SJCRH30 (cell line): Measurements from ENCODE around the gene CADM1. TPM values are rescaled to one million over a fixed set of nuclear protein-coding genes. Genes with fewer than 3 reads are reported as not detected.

Source experiments
- DNase-seq, 2 experiments: peaks; one replicate each; pipeline ENCODE4 v3.0.0-alpha.2; 2015 to 2020
- H3K27ac ChIP-seq: fragments of 250-450 bp; sonication (Bioruptor Pico); 2 replicates; pipeline ENCODE4 v1.5.1; 2020; ENCODE audit warnings: mild to moderate bottlenecking, moderate library complexity
- H3K27me3 ChIP-seq: fragments of 250-450 bp; sonication (Bioruptor Pico); 2 replicates; pipeline ENCODE4 v1.5.1; 2020; ENCODE audit warnings: mild to moderate bottlenecking, moderate library complexity
- H3K36me3 ChIP-seq: fragments of 250-450 bp; sonication (Bioruptor Pico); 2 replicates; pipeline ENCODE4 v1.5.1; 2020; ENCODE audit warnings: mild to moderate bottlenecking, moderate library complexity
- H3K4me1 ChIP-seq: fragments of 250-450 bp; sonication (Bioruptor Pico); 2 replicates; pipeline ENCODE4 v1.5.1; 2020; ENCODE audit warnings: mild to moderate bottlenecking, moderate library complexity
- H3K4me3 ChIP-seq: fragments of 250-450 bp; sonication (Bioruptor Pico); 2 replicates; pipeline ENCODE4 v1.5.1; 2020; ENCODE audit warnings: mild to moderate bottlenecking, moderate library complexity
- H3K9me3 ChIP-seq: fragments of 250-450 bp; sonication (Bioruptor Pico); replicated peaks from 2 replicates; pipeline ENCODE4 v1.5.1; 2020; ENCODE audit warnings: mild to moderate bottlenecking, moderate library complexity
- total RNA-seq: library from RNA; depleted of rRNA; stranded (reverse); fragments of >200 nt; shearing (Covaris generic); gene quantifications from 2 replicates; pipeline ENCODE4 v1.2.3, GENCODE V29; 2014

CADM1 gene
- total RNA-seq, 1 experiment from 2014 or later: 6.0 TPM

DNA sequence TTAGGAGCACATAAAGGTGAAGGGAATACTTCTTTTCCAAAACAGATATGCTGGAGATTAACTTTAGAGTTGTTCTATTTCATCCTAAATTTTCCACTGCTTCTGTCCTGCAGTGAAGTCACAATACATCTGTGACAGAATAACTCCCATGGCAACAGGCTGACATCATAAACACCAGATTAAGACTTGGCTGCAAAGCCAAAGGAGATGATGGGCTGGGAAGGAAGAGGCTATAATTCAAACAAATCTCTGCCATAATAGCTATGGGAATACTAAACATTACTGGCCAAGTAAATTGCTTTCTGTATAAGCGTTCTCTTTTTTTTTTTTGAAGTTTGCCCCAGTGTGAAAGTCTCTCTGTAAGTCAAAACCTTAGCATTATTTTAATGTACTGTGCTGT is 107.7 kb downstream of the CADM1 start:
- H3K27me3 ChIP-seq: no peaks in the 10 kb centered on the region
- no peak overlapping the region for H3K27ac ChIP-seq
- no peaks in the 10 kb centered on the region for H3K4me1 ChIP-seq
- H3K9me3 ChIP-seq: no peaks in the 10 kb centered on the region
- H3K4me3 ChIP-seq: no peak overlapping the region
- no peaks in the 10 kb centered on the region for H3K36me3 ChIP-seq
- DNase-seq: no peak

GRCh38 chr11:115393950-115394349 is 110.3 kb downstream of the CADM1 start:
- H3K4me1 ChIP-seq: no peaks in the 10 kb centered on the region
- H3K27ac ChIP-seq: no peak overlapping the region
- no peaks in the 10 kb centered on the region for H3K27me3 ChIP-seq
- H3K36me3 ChIP-seq: no peaks in the 10 kb centered on the region
- no peak for DNase-seq
- no peak overlapping the region for H3K4me3 ChIP-seq
- no peaks in the 10 kb centered on the region for H3K9me3 ChIP-seq

DNA sequence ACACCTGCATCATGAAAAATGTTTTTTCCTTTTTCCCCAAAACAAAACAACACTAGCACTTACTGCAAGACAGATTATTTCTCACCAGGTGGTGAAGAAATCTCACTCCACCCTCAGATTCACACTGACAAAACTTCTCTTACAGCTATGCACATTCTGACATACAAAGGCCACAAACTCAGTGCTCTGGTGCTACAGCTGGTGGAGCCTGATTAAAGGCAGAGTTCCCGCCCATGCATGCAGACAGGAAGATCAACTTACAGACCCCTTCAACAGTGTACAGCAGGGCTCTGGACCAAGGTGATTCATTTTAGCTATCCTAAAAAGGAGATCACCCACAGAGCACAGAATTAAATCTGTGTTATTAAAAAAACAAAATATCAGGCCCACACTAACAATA is 112.6 kb downstream of the CADM1 start:
- no peak overlapping the region for H3K27ac ChIP-seq
- DNase-seq: peak in 1 of 2 experiments; percentile 6

DNA sequence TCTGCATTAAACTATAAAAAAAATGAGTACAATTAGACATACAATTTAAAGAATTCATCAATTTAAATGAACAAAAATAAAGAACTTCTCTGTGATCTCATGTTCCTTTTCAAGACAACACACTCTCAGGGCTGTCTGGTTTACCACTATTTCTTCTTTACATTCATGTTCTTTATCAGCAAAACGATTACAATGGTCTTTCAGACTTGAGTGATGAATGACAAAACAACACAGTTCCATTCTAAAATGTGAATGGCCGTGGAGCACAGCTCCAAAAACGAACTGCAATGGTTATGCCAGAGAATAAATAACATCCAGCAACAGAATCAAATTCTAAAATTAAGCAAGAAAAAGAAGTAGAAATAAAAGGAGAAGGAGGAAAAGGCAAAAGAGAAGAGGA is 113.1 kb downstream of the CADM1 start:
- Histone ChIP-seq H3K4me1 (no peaks in the 10 kb centered on the region), H3K36me3 (no peaks in the 10 kb centered on the region), H3K27ac (no peak overlapping the region), H3K27me3 (no peaks in the 10 kb centered on the region), H3K9me3 (no peaks in the 10 kb centered on the region), H3K4me3 (no peak overlapping the region)
- DNase-seq: no peak

More for the DNA sequence above, 112.6 kb downstream of the CADM1 start:
- H3K4me3 ChIP-seq: no peak overlapping the region
- H3K9me3 ChIP-seq: no peaks in the 10 kb centered on the region
- no peaks in the 10 kb centered on the region for H3K27me3 ChIP-seq
- no peaks in the 10 kb centered on the region for H3K36me3 ChIP-seq
- no peaks in the 10 kb centered on the region for H3K4me1 ChIP-seq

DNA sequence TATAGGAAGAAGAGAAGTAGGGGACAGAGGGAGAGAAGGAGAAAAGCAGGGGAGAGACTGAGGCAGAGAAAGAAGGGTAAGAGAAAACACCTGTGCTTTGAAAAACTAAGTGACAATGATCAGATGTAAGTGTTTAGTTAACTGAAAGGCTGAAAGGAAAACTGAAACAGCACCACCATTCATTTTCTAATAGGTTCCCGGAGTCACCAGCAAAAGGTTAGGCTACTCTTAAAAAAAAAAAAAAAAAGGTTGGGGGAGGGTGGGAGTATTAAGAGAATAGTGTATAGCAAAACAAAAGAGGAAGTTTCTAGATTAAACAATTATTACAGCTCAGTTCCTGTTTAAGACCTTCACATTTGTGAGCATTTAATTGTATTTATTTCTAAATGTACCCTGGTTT is 113.8 kb downstream of the CADM1 start:
- no peak overlapping the region for H3K4me3 ChIP-seq
- H3K27ac ChIP-seq: no peak overlapping the region
- H3K36me3 ChIP-seq: no peaks in the 10 kb centered on the region
- H3K27me3 ChIP-seq: no peaks in the 10 kb centered on the region
- no peaks in the 10 kb centered on the region for H3K4me1 ChIP-seq
- no peak for DNase-seq
- no peaks in the 10 kb centered on the region for H3K9me3 ChIP-seq

DNA sequence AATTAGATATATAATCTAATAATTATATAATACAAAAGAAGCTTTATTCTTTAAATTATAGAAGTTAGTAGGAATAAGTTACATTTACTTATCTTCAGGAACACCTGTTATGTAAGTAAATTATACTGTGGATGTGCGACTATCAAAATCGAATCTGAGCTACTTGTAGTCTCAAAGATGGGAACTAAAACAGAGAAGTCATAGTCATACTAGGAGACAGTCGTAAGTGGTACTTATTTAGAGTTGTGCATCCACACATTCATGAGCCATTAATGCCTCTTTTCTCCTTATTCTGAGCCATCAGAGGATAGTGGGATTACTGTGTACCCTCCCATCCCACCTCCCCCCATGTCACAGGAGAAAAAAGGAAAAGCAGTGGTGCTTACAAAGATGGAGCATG is 114.4 kb downstream of the CADM1 start:
- no peak for DNase-seq
- H3K4me3 ChIP-seq: no peak overlapping the region
- H3K4me1 ChIP-seq: no peaks in the 10 kb centered on the region
- no peaks in the 10 kb centered on the region for H3K36me3 ChIP-seq
- H3K9me3 ChIP-seq: no peaks in the 10 kb centered on the region
- no peak overlapping the region for H3K27ac ChIP-seq
- no peaks in the 10 kb centered on the region for H3K27me3 ChIP-seq

GRCh38 chr11:115385226-115385625 is 119.0 kb downstream of the CADM1 start:
- H3K4me3 ChIP-seq: no peak overlapping the region
- no peak for DNase-seq
- H3K4me1 ChIP-seq: no peaks in the 10 kb centered on the region
- no peak overlapping the region for H3K27ac ChIP-seq
- no peaks in the 10 kb centered on the region for H3K27me3 ChIP-seq
- no peaks in the 10 kb centered on the region for H3K36me3 ChIP-seq
- no peaks in the 10 kb centered on the region for H3K9me3 ChIP-seq

- Histone ChIP-seq H3K4me1 (no peaks in the 10 kb centered on the region), H3K9me3 (no peaks in the 10 kb centered on the region), H3K27me3 (no peaks in the 10 kb centered on the region), H3K36me3 (no peaks in the 10 kb centered on the region), H3K27ac (no peak overlapping the region), H3K4me3 (no peak overlapping the region)
- DNase-seq: no peak
Measured at GRCh38 chr11:115384236-115384635, 120.0 kb downstream of the CADM1 start.

DNA sequence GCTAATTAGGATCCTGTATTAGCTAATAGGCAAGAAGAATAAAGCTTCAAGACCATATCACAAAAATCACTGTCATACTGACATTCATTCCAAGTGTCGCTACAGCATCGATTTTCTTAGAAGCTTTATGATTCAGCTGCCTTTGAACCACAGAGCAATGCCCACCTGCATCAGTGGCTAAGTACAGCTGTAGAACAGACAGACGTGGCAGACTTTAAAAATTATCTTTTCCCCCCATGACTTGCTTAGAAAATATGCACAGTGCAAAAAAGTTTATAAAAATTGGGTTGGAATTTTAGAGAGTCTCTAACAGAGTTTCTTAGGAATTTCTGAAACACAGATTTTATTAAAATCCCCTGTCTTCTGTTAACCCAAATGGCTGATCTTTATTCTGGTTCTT is 120.8 kb downstream of the CADM1 start:
- no peak overlapping the region for H3K27ac ChIP-seq
- H3K4me3 ChIP-seq: no peak overlapping the region
- H3K36me3 ChIP-seq: no peaks in the 10 kb centered on the region
- DNase-seq: no peak
- H3K27me3 ChIP-seq: no peaks in the 10 kb centered on the region
- H3K9me3 ChIP-seq: no peaks in the 10 kb centered on the region
- no peaks in the 10 kb centered on the region for H3K4me1 ChIP-seq

- no peak overlapping the region for H3K4me3 ChIP-seq
- DNase-seq: no peak
- no peak overlapping the region for H3K27ac ChIP-seq
- no peaks in the 10 kb centered on the region for H3K4me1 ChIP-seq
- no peaks in the 10 kb centered on the region for H3K27me3 ChIP-seq
- no peaks in the 10 kb centered on the region for H3K36me3 ChIP-seq
- no peaks in the 10 kb centered on the region for H3K9me3 ChIP-seq
Measured at GRCh38 chr11:115379528-115379927, 124.7 kb downstream of the CADM1 start.

GRCh38 chr11:115378557-115378956 is 125.7 kb downstream of the CADM1 start:
- H3K9me3 ChIP-seq: no peaks in the 10 kb centered on the region
- no peaks in the 10 kb centered on the region for H3K27me3 ChIP-seq
- H3K4me3 ChIP-seq: no peak overlapping the region
- no peaks in the 10 kb centered on the region for H3K36me3 ChIP-seq
- DNase-seq: no peak
- no peaks in the 10 kb centered on the region for H3K4me1 ChIP-seq
- no peak overlapping the region for H3K27ac ChIP-seq

GRCh38 chr11:115377882-115378296 is 126.3 kb downstream of the CADM1 start:
- H3K9me3 ChIP-seq: no peaks in the 10 kb centered on the region
- no peak overlapping the region for H3K4me3 ChIP-seq
- H3K27me3 ChIP-seq: no peaks in the 10 kb centered on the region
- no peaks in the 10 kb centered on the region for H3K4me1 ChIP-seq
- no peak for DNase-seq
- H3K27ac ChIP-seq: no peak overlapping the region
- H3K36me3 ChIP-seq: no peaks in the 10 kb centered on the region

DNA sequence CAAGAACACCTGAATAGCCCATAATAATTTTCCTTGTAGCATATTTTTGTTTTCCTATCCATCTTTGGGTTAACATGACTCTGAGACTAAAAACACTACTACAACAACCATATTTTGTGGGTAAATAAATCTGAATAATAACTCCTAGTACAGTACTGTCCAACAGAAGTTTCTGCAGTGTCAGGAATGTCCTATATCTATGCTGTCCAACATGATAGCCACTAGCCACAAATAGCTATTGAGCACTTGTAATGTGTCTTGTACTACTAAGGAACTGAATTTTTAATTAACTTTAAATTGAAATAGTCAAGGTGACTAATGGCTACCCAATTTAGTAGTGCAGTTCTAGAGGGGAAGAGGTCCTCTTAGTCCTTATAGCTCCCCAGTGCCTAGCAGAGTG is 135.6 kb downstream of the CADM1 start:
- H3K4me1 ChIP-seq: no peaks in the 10 kb centered on the region
- H3K36me3 ChIP-seq: no peaks in the 10 kb centered on the region
- no peaks in the 10 kb centered on the region for H3K27me3 ChIP-seq
- H3K27ac ChIP-seq: no peak overlapping the region
- no peaks in the 10 kb centered on the region for H3K9me3 ChIP-seq
- H3K4me3 ChIP-seq: no peak overlapping the region
- DNase-seq: no peak

- Histone ChIP-seq H3K4me1 (no peaks in the 10 kb centered on the region), H3K9me3 (no peaks in the 10 kb centered on the region), H3K27ac (no peak overlapping the region), H3K36me3 (no peaks in the 10 kb centered on the region), H3K27me3 (no peaks in the 10 kb centered on the region), H3K4me3 (no peak overlapping the region)
- no peak for DNase-seq
Measured at GRCh38 chr11:115366826-115367225, 137.4 kb downstream of the CADM1 start.

DNA sequence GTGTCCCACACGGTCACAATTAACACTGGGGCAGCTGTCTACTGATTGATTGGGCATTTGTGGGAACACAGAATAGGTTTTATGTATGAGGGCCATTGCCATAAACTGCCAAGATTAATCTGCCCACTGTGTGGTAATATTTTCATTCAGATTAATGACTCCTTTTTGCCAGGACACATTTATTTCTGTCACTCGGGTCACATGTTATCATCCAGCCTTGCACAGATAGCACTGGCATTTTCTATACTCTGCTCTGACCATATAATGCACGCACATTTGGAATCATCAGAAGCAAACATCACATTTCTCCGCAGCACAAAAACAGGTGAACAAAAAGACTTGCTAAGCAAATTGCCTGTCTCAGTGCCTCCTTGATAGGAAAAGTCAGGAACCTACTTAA is 138.3 kb downstream of the CADM1 start:
- Histone ChIP-seq H3K27me3 (no peaks in the 10 kb centered on the region), H3K36me3 (no peaks in the 10 kb centered on the region), H3K9me3 (no peaks in the 10 kb centered on the region), H3K4me3 (no peak overlapping the region), H3K4me1 (no peaks in the 10 kb centered on the region), H3K27ac (no peak overlapping the region)
- DNase-seq: no peak

GRCh38 chr11:115364896-115365295 is 139.3 kb downstream of the CADM1 start:
- no peak overlapping the region for H3K27ac ChIP-seq
- H3K4me1 ChIP-seq: no peaks in the 10 kb centered on the region
- H3K27me3 ChIP-seq: no peaks in the 10 kb centered on the region
- DNase-seq: no peak
- H3K9me3 ChIP-seq: no peaks in the 10 kb centered on the region
- H3K36me3 ChIP-seq: no peaks in the 10 kb centered on the region
- H3K4me3 ChIP-seq: no peak overlapping the region

DNA sequence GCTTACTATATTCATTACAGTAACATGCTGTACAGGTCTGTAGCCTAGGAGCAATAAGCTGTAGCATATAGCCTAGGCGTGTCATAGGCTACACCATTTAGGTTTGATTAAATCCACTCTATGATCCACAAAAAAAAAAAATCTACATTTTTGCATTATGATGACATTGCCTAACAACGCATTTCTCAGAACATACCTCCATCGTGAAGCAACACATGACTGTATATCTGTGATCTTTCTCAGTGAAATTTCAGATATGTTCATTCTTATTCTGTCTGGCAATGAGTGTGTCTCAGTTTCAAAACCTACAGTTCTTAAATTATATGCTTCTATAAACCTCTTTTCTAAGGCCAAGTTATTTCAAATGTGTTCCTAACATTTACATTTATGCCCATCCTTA is 140.3 kb downstream of the CADM1 start:
- no peaks in the 10 kb centered on the region for H3K27me3 ChIP-seq
- H3K4me3 ChIP-seq: no peak overlapping the region
- no peak for DNase-seq
- H3K4me1 ChIP-seq: no peaks in the 10 kb centered on the region
- no peak overlapping the region for H3K27ac ChIP-seq
- no peaks in the 10 kb centered on the region for H3K36me3 ChIP-seq
- H3K9me3 ChIP-seq: no peaks in the 10 kb centered on the region
